GM19397 (cell line): ENCODE measurements around the gene SPCS2.
A peak's percentile ranks its signal among the peaks of the same experiment; 100 is the strongest.
"Not testable (repeated sequence)": the region's sequence is repeated elsewhere in the genome, so short reads cannot be mapped to it uniquely, and the experiment has no call there.

ENCODE experiments used
- ATAC-seq: cut with Tn5 transposase; IDR thresholded peaks from one replicate; pipeline ENCODE4 v1.9.1; 2021; ENCODE audit warnings: mild to moderate bottlenecking, moderate library complexity; ENCODE audit not compliant: unreplicated experiment

The SPCS2 gene

GRCh38 chr11:74949753-74950137 is 679 bp downstream of the SPCS2 start:
- ATAC-seq = no peak

- ATAC-seq = no peak
Observed at GRCh38 chr11:74950374-74950969, 1.4 kb downstream of the SPCS2 start.

DNA sequence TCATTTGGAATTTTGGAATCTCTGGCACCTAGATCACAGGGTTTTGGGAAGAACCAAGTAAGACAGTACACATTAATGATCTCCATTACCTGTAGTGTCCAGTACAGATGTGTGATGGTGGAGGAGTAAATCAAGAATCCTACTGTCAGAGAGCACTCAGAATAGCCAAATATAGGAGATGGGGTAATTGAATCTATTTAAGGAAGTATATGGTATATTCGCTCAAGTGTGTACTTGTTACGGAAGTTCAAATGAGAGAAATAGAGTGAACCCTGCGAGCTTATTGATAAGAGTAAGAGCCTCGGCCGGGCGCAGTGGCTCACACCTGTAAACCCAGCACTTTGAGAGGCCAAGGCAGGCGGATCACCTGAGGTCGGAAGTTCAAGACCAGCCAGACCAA is 2.2 kb downstream of the SPCS2 start:
- no peak for ATAC-seq

DNA sequence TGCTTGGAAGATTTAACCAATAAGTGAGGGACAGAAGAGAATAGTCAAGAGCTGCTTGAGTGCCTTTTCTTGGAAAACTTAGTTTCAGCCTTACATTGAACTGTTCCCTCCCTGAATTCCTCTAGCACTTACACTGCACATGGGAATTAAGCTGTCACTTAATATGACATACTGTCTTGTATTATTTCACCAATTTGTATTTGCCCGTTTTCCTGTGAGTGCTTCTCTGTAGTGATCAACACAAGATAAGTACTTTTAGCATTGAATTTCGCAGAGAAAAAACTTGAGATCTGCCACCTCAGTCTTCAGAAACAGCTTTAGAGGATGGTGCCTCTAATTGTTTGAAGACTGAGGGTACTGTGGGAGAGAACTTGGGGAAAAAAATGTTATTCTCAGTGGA is 3.7 kb downstream of the SPCS2 start:
- no peak for ATAC-seq

- ATAC-seq = no peak
Observed at GRCh38 chr11:74953451-74953850, 4.4 kb downstream of the SPCS2 start.

DNA sequence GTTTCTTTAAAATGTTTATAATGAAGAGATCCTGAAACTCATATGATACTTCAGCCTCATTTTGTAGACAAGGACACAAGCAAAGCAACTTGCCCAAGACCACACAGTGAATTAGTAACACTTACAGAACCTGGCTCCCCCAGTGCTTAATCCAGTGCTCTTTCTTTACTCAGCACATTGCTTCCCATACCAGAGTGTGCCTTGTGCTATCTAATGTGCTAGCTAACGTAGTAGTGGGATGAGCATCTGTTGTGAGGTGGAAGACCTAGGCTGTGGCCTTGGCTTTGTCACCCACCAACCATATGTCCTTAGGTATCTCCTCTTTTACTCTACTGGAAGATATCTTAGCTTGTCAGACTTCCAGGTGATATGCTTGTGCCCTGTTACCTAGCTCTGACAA is 5.1 kb downstream of the SPCS2 start:
- ATAC-seq = no peak

- no peak for ATAC-seq
Observed at GRCh38 chr11:74956397-74957015, 7.4 kb downstream of the SPCS2 start.

DNA sequence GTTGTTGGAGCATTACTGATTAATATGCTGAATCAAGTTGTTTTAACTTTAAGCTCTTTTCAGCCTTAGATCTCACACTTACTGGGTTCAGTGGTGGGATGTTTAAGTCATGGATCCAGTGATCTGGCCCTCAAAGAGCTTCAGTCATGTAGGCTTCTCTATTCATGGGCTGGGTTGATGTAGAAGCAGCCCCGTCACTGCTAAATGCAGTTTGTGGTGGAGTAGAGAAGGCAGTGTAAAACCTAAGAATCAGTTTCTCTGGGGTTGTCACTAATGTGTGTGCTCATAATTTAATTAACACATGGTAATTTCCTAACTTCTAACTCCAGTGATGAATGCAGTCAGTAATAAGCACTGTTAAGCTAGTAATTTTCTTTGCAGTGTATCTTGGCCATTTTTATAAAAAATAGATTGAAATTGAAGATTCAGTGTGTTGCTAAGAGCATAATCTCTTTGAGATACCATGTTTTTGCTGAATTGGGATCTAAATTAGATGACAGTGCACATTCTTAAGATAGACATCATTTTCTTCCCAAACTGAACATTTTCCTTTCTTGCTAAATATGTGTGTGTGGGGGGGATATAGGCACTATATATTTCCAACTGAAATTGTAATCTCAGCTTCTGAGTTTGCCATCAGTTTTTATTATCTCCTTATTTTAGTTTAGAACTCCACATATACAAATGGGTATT is 9.0 kb downstream of the SPCS2 start:
- ATAC-seq = no peak

- not testable (repeated sequence) for ATAC-seq
Observed at GRCh38 chr11:74960128-74960527, 11.1 kb downstream of the SPCS2 start.

- ATAC-seq = no peak
Observed at GRCh38 chr11:74966651-74967050, 17.6 kb downstream of the SPCS2 start.

DNA sequence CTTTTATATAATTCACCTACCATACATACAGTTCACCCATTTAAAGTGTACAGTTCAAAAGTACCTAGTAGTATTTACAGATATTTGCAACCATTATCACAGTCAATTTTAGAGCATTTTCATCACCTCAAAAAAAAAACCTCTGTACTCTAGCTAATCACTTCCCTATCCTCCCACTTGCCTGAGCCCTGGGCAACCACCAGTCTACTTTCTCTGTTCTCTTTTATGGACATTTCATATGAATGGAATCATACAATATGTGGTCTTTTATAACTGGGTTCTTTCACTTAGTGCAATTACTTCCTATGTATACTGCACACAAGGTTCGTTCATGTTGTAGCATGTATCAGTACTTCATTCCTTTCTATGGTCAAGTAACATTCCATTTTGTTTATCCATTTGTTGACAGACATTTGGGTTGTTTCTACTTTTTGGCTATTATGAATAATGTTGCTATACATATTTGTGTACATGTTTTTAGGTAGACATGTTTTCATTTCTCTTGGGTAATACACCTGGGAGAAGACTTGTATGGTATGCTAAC is 21.9 kb downstream of the SPCS2 start:
- ATAC-seq = no peak

- ATAC-seq = no peak
Observed at GRCh38 chr11:74971424-74971823, 22.4 kb downstream of the SPCS2 start.

- no peak for ATAC-seq
Observed at GRCh38 chr11:74978041-74978440, 29.0 kb downstream of the SPCS2 start.

- ATAC-seq = no peak
Observed at GRCh38 chr11:74980634-74981033, 31.6 kb downstream of the SPCS2 start.

DNA sequence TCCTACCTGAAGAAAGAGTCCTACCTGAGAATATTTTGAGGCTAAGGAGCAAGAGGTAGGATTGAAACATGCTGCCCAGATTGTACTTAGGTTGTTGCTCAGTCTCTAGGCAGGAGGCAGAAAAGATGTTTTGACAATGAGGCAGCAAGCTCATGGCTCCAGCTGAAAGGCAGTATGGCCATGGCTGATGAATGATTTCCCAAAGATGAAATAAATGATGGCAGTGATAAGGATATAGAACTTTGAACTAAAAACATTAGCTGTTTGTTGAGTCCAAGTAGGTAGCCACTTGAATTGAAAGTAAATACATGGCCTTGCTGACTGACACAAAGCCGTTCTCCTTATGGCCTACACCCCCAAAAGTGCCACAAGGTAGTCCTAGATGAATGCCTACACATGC is 32.8 kb downstream of the SPCS2 start:
- ATAC-seq = no peak

DNA sequence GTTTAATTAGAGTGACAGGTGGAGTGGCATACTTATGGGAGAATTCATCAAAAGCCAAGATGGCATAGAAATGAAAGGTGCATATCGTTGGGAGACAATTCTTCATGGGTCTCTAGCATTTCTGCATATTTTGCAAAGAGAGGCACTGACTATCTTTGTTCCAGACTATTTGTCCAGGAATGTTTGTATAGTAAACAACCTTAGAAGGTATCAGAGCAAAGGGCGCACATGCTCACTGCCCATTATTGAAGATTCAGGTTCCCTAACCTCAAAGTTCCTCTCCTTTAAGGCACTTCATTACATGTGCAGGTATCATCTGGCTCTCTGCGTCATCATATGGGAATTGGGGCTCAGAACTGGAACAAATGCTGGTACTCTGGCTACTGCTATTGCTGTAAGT is 35.0 kb downstream of the SPCS2 start:
- ATAC-seq = no peak

DNA sequence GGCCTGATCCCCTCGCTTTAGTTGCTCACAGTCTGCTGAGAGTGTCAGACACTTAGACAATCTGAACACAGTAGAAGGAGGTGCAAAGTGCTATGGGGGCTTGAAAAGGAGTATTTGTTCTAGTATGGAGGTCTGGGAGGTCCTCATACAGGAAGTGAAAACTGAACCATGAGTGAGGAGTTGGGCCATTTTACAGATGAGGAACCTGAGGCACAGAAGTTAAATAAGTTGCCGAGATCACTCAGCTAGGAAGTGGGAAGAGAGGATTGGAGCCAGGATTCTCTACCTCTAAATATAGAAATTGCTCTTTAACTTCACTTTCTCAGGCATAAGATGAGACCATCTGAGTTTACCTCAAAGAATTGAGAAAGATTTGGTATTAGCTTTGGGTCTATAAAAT is 35.7 kb downstream of the SPCS2 start:
- no peak for ATAC-seq

DNA sequence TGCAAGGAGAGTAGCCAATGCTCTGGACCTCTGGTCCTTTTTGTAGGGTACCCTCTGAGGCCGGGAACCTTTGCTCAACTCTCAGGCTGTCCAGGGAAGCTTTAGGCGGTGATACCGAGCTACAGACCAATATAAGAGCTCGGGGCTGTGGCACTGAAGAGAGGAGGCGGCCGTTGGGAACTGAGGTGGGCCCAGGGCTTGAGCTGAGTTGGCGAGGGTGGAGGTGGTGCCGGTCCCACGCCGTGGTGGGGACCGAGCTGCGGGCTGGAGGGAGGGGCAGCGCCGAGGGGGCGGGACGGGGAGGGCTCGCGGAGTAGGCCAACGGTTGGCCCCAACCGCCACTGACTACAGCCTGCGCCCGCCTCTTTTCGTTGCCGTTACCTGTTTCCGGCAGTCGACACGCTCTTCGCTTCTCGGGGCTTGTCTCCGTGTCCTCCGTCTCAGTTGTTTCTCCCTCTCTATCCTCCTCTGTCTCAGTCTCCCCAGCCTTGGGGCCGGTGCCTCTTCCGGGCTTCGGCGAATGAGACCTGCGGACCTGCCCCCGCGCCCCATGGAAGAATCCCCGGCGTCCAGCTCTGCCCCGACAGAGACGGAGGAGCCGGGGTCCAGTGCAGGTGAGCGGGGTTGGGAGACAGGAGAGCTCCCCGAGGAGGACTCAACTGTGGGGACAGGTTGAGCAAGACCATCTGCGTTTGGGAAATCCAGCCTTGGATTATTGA is 39.6 kb downstream of the SPCS2 start, which contains the start of gene NEU3:
NEU3 (plus strand) TSS at position 393 of the 719 bp plus-strand sequence; CDS start at position 521, 128 bp downstream.
- peak; percentile 88 for ATAC-seq

DNA sequence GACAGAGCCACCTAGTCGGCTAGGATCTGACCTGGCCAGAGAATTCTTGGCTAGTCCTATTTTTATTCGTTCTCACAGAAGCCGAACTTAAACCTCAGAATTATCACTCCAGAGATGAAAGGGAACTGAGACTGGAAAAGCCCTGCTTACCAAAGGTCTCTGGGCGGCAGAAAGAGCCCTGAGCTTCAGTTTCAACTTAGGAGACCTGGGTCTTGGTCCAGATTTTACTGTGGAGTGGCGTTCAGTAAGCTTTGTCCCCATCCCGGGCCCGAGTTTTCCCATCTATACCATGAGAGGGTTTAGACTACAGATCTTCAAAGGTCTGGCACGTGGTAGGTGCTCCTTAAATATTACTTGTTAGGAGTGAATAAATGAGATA is 40.2 kb downstream of the SPCS2 start:
- no peak for ATAC-seq

- ATAC-seq = not testable (repeated sequence)
Observed at GRCh38 chr11:74990150-74990549, 41.1 kb downstream of the SPCS2 start.

- no peak for ATAC-seq
Observed at GRCh38 chr11:74990941-74991340, 41.9 kb downstream of the SPCS2 start.
